IMR-90 (cell line): Measurements from ENCODE around the gene FOXL3. TPM values are rescaled to one million over a fixed set of nuclear protein-coding genes. Genes with fewer than 3 reads are reported as not detected.

Experiments used
- ATAC-seq: fragments of 200-7000 bp; cut with Tn5 transposase; 2 replicates; pipeline ENCODE4 v1.9.1; 2020; ENCODE audit warnings: low read depth, mild to moderate bottlenecking, moderate library complexity
- BruUV-seq: library from RNA; stranded (reverse); fragments of 400-500 nt; replicated peaks from 2 replicates; lab custom pipeline; 2021; lab: Mats Ljungman, UMichigan
- CTCF ChIA-PET: fragments of 300-600 bp; formaldehyde crosslinking; extraction: SDS; loops from one replicate; lab custom pipeline; 2021; ENCODE audit warnings: antibody characterized with exemption; lab: Yijun Ruan, JAX
- POLR2A ChIA-PET: fragments of 300-600 bp; sonication (Branson Sonifier 250); formaldehyde crosslinking; loops from one replicate; lab custom pipeline; 2022; ENCODE audit warnings: antibody characterized with exemption; ENCODE audit not compliant: unreplicated experiment; lab: Charles Lee
- DNase-seq: peaks from one replicate; pipeline ENCODE4 v3.0.0; 2013
- H2AFZ ChIP-seq: replicated peaks from 2 replicates; pipeline ENCODE3; 2013; ENCODE audit warnings: low read length, mild to moderate bottlenecking; ENCODE audit not compliant: poor library complexity
- H2AK5ac ChIP-seq: 2 replicates; pipeline ENCODE4 v1.6.1; 2013; ENCODE audit warnings: low read depth, low read length, inconsistent platforms
- H2AK9ac ChIP-seq: replicated peaks from 2 replicates; pipeline ENCODE3; 2013; ENCODE audit warnings: mild to moderate bottlenecking, low read depth, low read length, moderate library complexity; ENCODE audit not compliant: poor library complexity
- H2BK120ac ChIP-seq: 2 replicates; pipeline ENCODE4 v1.6.1; 2013; ENCODE audit warnings: low read depth, low read length, inconsistent platforms
- H2BK15ac ChIP-seq: 3 replicates; pipeline ENCODE4 v1.6.1; 2013; ENCODE audit warnings: low read depth, low read length, inconsistent platforms
- H2BK20ac ChIP-seq: 2 replicates; pipeline ENCODE4 v1.6.1; 2013; ENCODE audit warnings: low read depth, mild to moderate bottlenecking, inconsistent platforms, low read length, moderate library complexity
- H2BK5ac ChIP-seq: 2 replicates; pipeline ENCODE4 v1.6.1; 2013; ENCODE audit warnings: mild to moderate bottlenecking, low read depth, low read length, inconsistent platforms; ENCODE audit not compliant: poor library complexity, severe bottlenecking
- H3K14ac ChIP-seq: replicated peaks from 2 replicates; pipeline ENCODE4 v1.6.1; 2013; ENCODE audit warnings: low read depth, low read length, inconsistent platforms
- H3K18ac ChIP-seq: 2 replicates; pipeline ENCODE4 v1.6.1; 2013; ENCODE audit warnings: low read depth, low read length, control low read depth
- H3K23ac ChIP-seq: 2 replicates; pipeline ENCODE4 v1.6.1; 2013; ENCODE audit warnings: low read depth, low read length, inconsistent platforms
- H3K27ac ChIP-seq: 2 replicates; pipeline ENCODE4 v1.5.1; 2013; ENCODE audit warnings: mild to moderate bottlenecking, control low read depth, low read length; ENCODE audit not compliant: insufficient read depth
- H3K27me3 ChIP-seq: 2 replicates; pipeline ENCODE4 v1.6.1; 2013; ENCODE audit warnings: low read length; ENCODE audit not compliant: control insufficient read depth, insufficient read depth
- H3K36me3 ChIP-seq: 2 replicates; pipeline ENCODE4 v1.6.1; 2013; ENCODE audit warnings: low read length, mixed read lengths; ENCODE audit not compliant: control insufficient read depth, insufficient read depth
- H3K4ac ChIP-seq: 2 replicates; pipeline ENCODE4 v1.6.1; 2013; ENCODE audit warnings: low read depth, low read length, inconsistent platforms
- H3K4me1 ChIP-seq: 2 replicates; pipeline ENCODE4 v1.6.1; 2013; ENCODE audit warnings: low read length, mixed read lengths; ENCODE audit not compliant: control insufficient read depth, insufficient read depth
- H3K4me2 ChIP-seq: 2 replicates; pipeline ENCODE4 v1.6.1; 2013; ENCODE audit warnings: low read depth, mild to moderate bottlenecking, control low read depth, low read length, moderate library complexity
- H3K4me3 ChIP-seq: 2 replicates; pipeline ENCODE4 v1.5.1; 2013; ENCODE audit warnings: low read depth, mild to moderate bottlenecking, control low read depth, low read length, moderate library complexity; ENCODE audit not compliant: insufficient read depth
- H3K56ac ChIP-seq: 2 replicates; pipeline ENCODE4 v1.6.1; 2013; ENCODE audit warnings: low read length, inconsistent platforms; ENCODE audit not compliant: insufficient read depth; ENCODE audit errors: extremely low read depth
- H3K79me1 ChIP-seq, 2 experiments: 2 replicates each; pipeline ENCODE4 v1.6.1; 2013; ENCODE audit warnings: low read length in 2 of 2, inconsistent platforms in 1 of 2, low read depth in 1 of 2
- H3K9ac ChIP-seq: 2 replicates; pipeline ENCODE4 v1.6.1; 2013; ENCODE audit warnings: low read depth, low read length, control low read depth
- H3K9me1 ChIP-seq: 2 replicates; pipeline ENCODE4 v1.6.1; 2013; ENCODE audit warnings: low read length, inconsistent platforms; ENCODE audit not compliant: insufficient read depth
- H3K9me3 ChIP-seq: 2 replicates; pipeline ENCODE4 v1.6.1; 2013; ENCODE audit warnings: low read length; ENCODE audit not compliant: control insufficient read depth, insufficient read depth
- H4K20me1 ChIP-seq: 2 replicates; pipeline ENCODE4 v1.6.1; 2013; ENCODE audit warnings: low read length, inconsistent platforms; ENCODE audit not compliant: insufficient read depth
- H4K5ac ChIP-seq: 2 replicates; pipeline ENCODE4 v1.6.1; 2013; ENCODE audit warnings: mild to moderate bottlenecking, low read depth, low read length, control low read depth
- H4K8ac ChIP-seq, 2 experiments: 2 replicates each; pipeline ENCODE4 v1.6.1; 2013; ENCODE audit warnings: low read depth in 2 of 2, low read length in 2 of 2, control low read depth in 1 of 2, inconsistent platforms in 1 of 2
- H4K91ac ChIP-seq: 2 replicates; pipeline ENCODE4 v1.6.1; 2013; ENCODE audit warnings: low read depth, low read length, inconsistent platforms; ENCODE audit not compliant: insufficient read depth
- MAZ ChIP-seq: IDR thresholded peaks from 2 replicates; pipeline ENCODE4 v1.6.1; 2012; ENCODE audit warnings: low read depth, mild to moderate bottlenecking, low read length, improper control_type of control experiment, moderate library complexity, borderline replicate concordance
- MXI1 ChIP-seq: IDR thresholded peaks from 2 replicates; pipeline ENCODE4 v1.6.1; 2012; ENCODE audit warnings: low read depth, mild to moderate bottlenecking, low read length, moderate library complexity, borderline replicate concordance
- SMC3 ChIP-seq: fragments of 150-350 bp; IDR thresholded peaks from 2 replicates; pipeline ENCODE4 v1.6.1; 2016; ENCODE audit warnings: low read depth, mild to moderate bottlenecking, antibody characterized with exemption, low read length, moderate library complexity
- WGBS, 2 experiments: methylation state at CpG; one replicate each; pipeline versions ENCODE4 v1.1.5 to v1.1.7; 2013; ENCODE audit warnings: missing lambda C conversion rate in 2 of 2; ENCODE audit not compliant: insufficient read length in 1 of 2; ENCODE audit errors: extremely low coverage in 2 of 2; 5-methylcytosine and 5-hydroxymethylcytosine counted together
- dilution Hi-C: fragments of 300-500 bp; cut with HindIII; formaldehyde crosslinking; loops from one replicate; pipeline ENCODE4 v1.14.3; 2018; ENCODE audit warnings: low sequenced_read_pairs; ENCODE audit not compliant: unreplicated experiment
- in situ Hi-C: fragments of 300-500 bp; cut with MboI; formaldehyde crosslinking; loops from 3 replicates; pipeline ENCODE4 v1.14.3; 2019; ENCODE audit warnings: low sequenced_read_pairs, inconsistent platforms, mixed read lengths
- intact Hi-C: fragments of 100-400 bp; cut with micrococcal nuclease; formaldehyde crosslinking; loops from 2 replicates; pipeline ENCODE4 v1.10.0; 2022
- polyA plus RNA-seq, 3 experiments: library from polyadenylated mRNA; depleted of rRNA; stranded (reverse); fragments of >200 nt; gene quantifications; 2 replicates each; pipeline ENCODE4 v1.2.3, GENCODE V29; 2012; ENCODE audit warnings: low replicate concordance in 1 of 3
- total RNA-seq: library from RNA; depleted of rRNA; stranded (reverse); fragments of >200 nt; gene quantifications from 2 replicates; pipeline ENCODE4 v1.2.3, GENCODE V29; 2012

Gene FOXL3
- total and polyA plus RNA-seq, 2 of the 4 experiments (the other 2 are of a cell fraction) = not detected

- no TSS peak for BruUV-seq
- no peak overlapping the region for H2BK20ac ChIP-seq
- POLR2A ChIA-PET = no interaction called here
- H3K18ac ChIP-seq = no peak overlapping the region
- TF ChIP-seq MAZ (no peak), MXI1 (no peak), SMC3 (no peak)
- H3K23ac ChIP-seq = no peak overlapping the region
- no peak overlapping the region for H3K4me3 ChIP-seq
- H2AFZ ChIP-seq = no peak overlapping the region
- CTCF ChIA-PET = no interaction called here
- no peaks in the 10 kb centered on the region for H3K9me1 ChIP-seq
- H3K27ac ChIP-seq = no peak overlapping the region
- H3K9ac ChIP-seq = no peak overlapping the region
- H4K20me1 ChIP-seq = peaks cover 15% of the 10 kb centered on the region
- H3K4me2 ChIP-seq = no peak overlapping the region
- no CpG with 5 or more reads among the region's 16 CpGs for WGBS, 2 experiments
- H3K4me1 ChIP-seq = no peaks in the 10 kb centered on the region
- DNase-seq (no peak), ATAC-seq (no peak)
- H3K9me3 ChIP-seq = no peaks in the 10 kb centered on the region
- peaks cover 14 to 20% of the 10 kb centered on the region in 2 experiments; a peak in 3 of 4 replicates for H3K79me1 ChIP-seq
- H3K56ac ChIP-seq = no peak overlapping the region
- H3K14ac ChIP-seq = no peak overlapping the region
- in situ Hi-C loops = no loop called here
- H2BK15ac ChIP-seq = no peak overlapping the region
- no peak overlapping the region for H3K4ac ChIP-seq
- peaks cover 84% of the 10 kb centered on the region for H3K36me3 ChIP-seq
- no peaks in the 10 kb centered on the region for H3K27me3 ChIP-seq
- no peak overlapping the region for H2BK5ac ChIP-seq
- H4K8ac ChIP-seq = no peak overlapping the region
- no peak overlapping the region for H2BK120ac ChIP-seq
- no peak overlapping the region for H4K5ac ChIP-seq
- H2AK5ac ChIP-seq = no peak overlapping the region
- intact Hi-C loops = no loop called here
- dilution Hi-C loops = no loop called here
- no peak overlapping the region for H4K91ac ChIP-seq
- H2AK9ac ChIP-seq = no peak overlapping the region
Observed at GRCh38 chr7:247636-248035, 42.3 kb upstream of the FOXL3 start.
